CD4-positive, alpha-beta memory T cell (primary cell): ENCODE data around the gene MX2. TPM values are rescaled to one million over a fixed set of nuclear protein-coding genes. Genes with fewer than 3 reads are reported as not detected.

Experiments used
- CTCF ChIA-PET: fragments of 350-600 bp; sonication (Branson Sonifier 250); formaldehyde crosslinking; loops from one replicate; lab custom pipeline; 2021; ENCODE audit warnings: inconsistent platforms; ENCODE audit not compliant: partially characterized antibody; lab: Charles Lee
- POLR2A ChIA-PET: fragments of 350-600 bp; sonication (Branson Sonifier 250); formaldehyde crosslinking; loops from one replicate; lab custom pipeline; 2021; ENCODE audit not compliant: partially characterized antibody; lab: Charles Lee
- DNase-seq, 5 donors: peaks; one replicate each; pipeline versions ENCODE4 v3.0.0 to v3.0.0-alpha.2; 2020 to 2022; ENCODE audit warnings: mixed read lengths in 1 of 5
- H3K27ac ChIP-seq: one replicate; pipeline ENCODE4 v1.7.0; 2013; ENCODE audit warnings: low read depth, low read length
- H3K27me3 ChIP-seq: 2 replicates; pipeline ENCODE4 v1.7.0; 2013; ENCODE audit warnings: mild to moderate bottlenecking, low read length, moderate library complexity; ENCODE audit not compliant: insufficient read depth
- H3K36me3 ChIP-seq: 2 replicates; pipeline ENCODE4 v1.7.0; 2013; ENCODE audit warnings: mild to moderate bottlenecking, low read length, moderate library complexity; ENCODE audit not compliant: insufficient read depth
- H3K4me1 ChIP-seq: 2 replicates; pipeline ENCODE4 v1.7.0; 2013; ENCODE audit warnings: mild to moderate bottlenecking, low read length, moderate library complexity; ENCODE audit not compliant: insufficient read depth
- H3K4me3 ChIP-seq, 2 donors: one replicate each; pipeline ENCODE4 v1.7.0; 2013; ENCODE audit warnings: low read length in 2 of 2, mild to moderate bottlenecking in 1 of 2
- H3K9me3 ChIP-seq, 2 donors: one replicate each; pipeline ENCODE4 v1.7.0; 2013; ENCODE audit warnings: low read length in 2 of 2, control low read depth in 1 of 2; ENCODE audit not compliant: control insufficient read depth in 1 of 2
- H3K27ac Mint-ChIP-seq, 7 donors: one replicate each; pipeline ENCODE4 v1.8.0; 2020 to 2021; ENCODE audit warnings: mixed read lengths in 7 of 7, mild to moderate bottlenecking in 6 of 7, inconsistent platforms in 3 of 7, moderate library complexity in 3 of 7
- H3K27me3 Mint-ChIP-seq, 2 donors: one replicate each; pipeline ENCODE4 v1.8.0; 2020 to 2021; ENCODE audit warnings: mixed read lengths in 2 of 2
- H3K36me3 Mint-ChIP-seq, 2 donors: one replicate each; pipeline ENCODE4 v1.8.0; 2020 to 2021; ENCODE audit warnings: mixed read lengths in 2 of 2, inconsistent platforms in 1 of 2, mild to moderate bottlenecking in 1 of 2
- H3K4me1 Mint-ChIP-seq, 4 donors: one replicate each; pipeline ENCODE4 v1.8.0; 2020 to 2021; ENCODE audit warnings: mixed read lengths in 4 of 4, mild to moderate bottlenecking in 1 of 4
- H3K4me3 Mint-ChIP-seq, 8 donors: one replicate each; pipeline ENCODE4 v1.8.0; 2020 to 2021; ENCODE audit warnings: mixed read lengths in 8 of 8, mild to moderate bottlenecking in 7 of 8, moderate library complexity in 6 of 8, inconsistent platforms in 3 of 8
- H3K9me3 Mint-ChIP-seq, 8 donors: one replicate each; pipeline ENCODE4 v1.8.0; 2020 to 2021; ENCODE audit warnings: mixed read lengths in 8 of 8, mild to moderate bottlenecking in 5 of 8, inconsistent platforms in 3 of 8, moderate library complexity in 1 of 8
- intact Hi-C: fragments of 100-400 bp; cut with micrococcal nuclease; formaldehyde crosslinking; loops from one replicate; pipeline ENCODE4 v1.15.1; 2023
- polyA plus RNA-seq, 2 donors: library from polyadenylated mRNA; unstranded; fragments of 300-500 nt; fragmentation: Illumina TruSeq; gene quantifications; one replicate each; pipeline ENCODE4 v1.2.3, GENCODE V29; 2021
- total RNA-seq, 2 experiments: library from RNA; stranded (reverse); gene quantifications; one replicate each; pipeline ENCODE4 v1.2.3, GENCODE V29; 2021

The MX2 gene
- total and polyA plus RNA-seq, 4 experiments from 2014 or later: 29.6 to 107 (median 72.8) TPM

- ChIA-PET CTCF (interaction anchor here (0.9 to 3.3 kb wide), 6 partner anchors 8 to 143 kb away, joined by 3 to 24 read pairs (median 6); no protein-coding TSS in a partner anchor), POLR2A (interaction anchor here (0.6 to 5.2 kb wide), 9 partner anchors 8 to 64 kb away, joined by 3 to 58 read pairs (median 4); partner anchors contain the start of gene MX2)
- Mint-ChIP-seq H3K27ac (peak within 1 kb of the TSS; percentile 93 to 98 (median 96)), H3K9me3 (no peaks in the 10 kb centered on the region), H3K4me1 (peaks cover 27 to 69% (median 47%) of the 10 kb centered on the region in 4 donors), H3K27me3 (no peaks in the 10 kb centered on the region), H3K4me3 (peak within 1 kb of the TSS; percentile 95 to 99 (median 98)), H3K36me3 (peaks cover 18 to 29% of the 10 kb centered on the region in 2 donors)
- peak within 1 kb of the TSS; percentile 79 to 91 for H3K4me3 ChIP-seq
- peak; percentile 86 to 90 (median 88) for DNase-seq
- no peaks in the 10 kb centered on the region for H3K27me3 ChIP-seq
- peaks cover 22% of the 10 kb centered on the region for H3K4me1 ChIP-seq
- intact Hi-C loops: loop anchor here (1.0 kb wide), 1 partner anchor 64 kb away; the partner anchor contains the start of gene MX2
- H3K27ac ChIP-seq: peak within 1 kb of the TSS; percentile 88
- no peaks in the 10 kb centered on the region for H3K9me3 ChIP-seq
- peaks cover 3% of the 10 kb centered on the region for H3K36me3 ChIP-seq
These were observed 64.3 kb downstream of the MX2 start, which contains the start of gene MX1 for GRCh38 chr21:41425954-41426675. MX1 (plus strand) TSS chr21:41426239; CDS start chr21:41432071, 5,832 bp downstream.

GRCh38 chr21:41426676-41427404 is 65.0 kb downstream of the MX2 start:
- ChIA-PET POLR2A (interaction anchor here (1.1 to 5.2 kb wide), 5 partner anchors 23 to 65 kb away, joined by 3 to 58 read pairs (median 4); partner anchors contain the start of gene MX2), CTCF (interaction anchor here (0.9 to 3.0 kb wide), 2 partner anchors 9 to 57 kb away, joined by 3 to 8 read pairs; no protein-coding TSS in a partner anchor)
- peak overlapping the region; percentile 89 to 98 (median 96) for H3K27ac Mint-ChIP-seq
- Histone ChIP-seq H3K36me3 (peaks cover 3% of the 10 kb centered on the region), H3K4me3 (peak overlapping the region; percentile 79 to 91), H3K27me3 (no peaks in the 10 kb centered on the region), H3K4me1 (peaks cover 22% of the 10 kb centered on the region), H3K9me3 (no peaks in the 10 kb centered on the region), H3K27ac (peak overlapping the region; percentile 88)
- peaks cover 27 to 66% (median 47%) of the 10 kb centered on the region in 4 donors for H3K4me1 Mint-ChIP-seq
- peak overlapping the region; percentile 95 to 99 (median 98) for H3K4me3 Mint-ChIP-seq
- DNase-seq: peak in 1 of 5 donors; percentile 45
- H3K27me3 Mint-ChIP-seq: no peaks in the 10 kb centered on the region
- no peaks in the 10 kb centered on the region for H3K9me3 Mint-ChIP-seq
- peaks cover 26 to 35% of the 10 kb centered on the region in 2 donors for H3K36me3 Mint-ChIP-seq
- intact Hi-C loops: loop anchor here (1.0 kb wide), 1 partner anchor 65 kb away; the partner anchor contains the start of gene MX2

GRCh38 chr21:41427556-41427955 is 65.7 kb downstream of the MX2 start:
- no peak for DNase-seq
- H3K27me3 ChIP-seq: no peaks in the 10 kb centered on the region
- H3K27ac ChIP-seq: no peak overlapping the region
- CTCF ChIA-PET: interaction anchor here (3.0 kb wide), 1 partner anchor 58 kb away, joined by 8 read pairs; no protein-coding TSS in a partner anchor
- no peaks in the 10 kb centered on the region for H3K9me3 Mint-ChIP-seq
- no peak overlapping the region for H3K4me3 ChIP-seq
- H3K9me3 ChIP-seq: no peaks in the 10 kb centered on the region
- peak overlapping the region; percentile 95 to 99 (median 98) for H3K4me3 Mint-ChIP-seq
- H3K27me3 Mint-ChIP-seq: no peaks in the 10 kb centered on the region
- H3K4me1 ChIP-seq: peaks cover 22% of the 10 kb centered on the region
- H3K36me3 Mint-ChIP-seq: peaks cover 33 to 42% of the 10 kb centered on the region in 2 donors
- intact Hi-C loops: no loop called here
- H3K27ac Mint-ChIP-seq: peak overlapping the region; percentile 73 to 98 (median 91)
- H3K36me3 ChIP-seq: peaks cover 10% of the 10 kb centered on the region
- POLR2A ChIA-PET: interaction anchor here (1.1 to 5.2 kb wide), 5 partner anchors 22 to 66 kb away, joined by 3 to 58 read pairs (median 4); partner anchors contain the start of gene MX2
- peaks cover 27 to 62% (median 47%) of the 10 kb centered on the region in 4 donors for H3K4me1 Mint-ChIP-seq

DNA sequence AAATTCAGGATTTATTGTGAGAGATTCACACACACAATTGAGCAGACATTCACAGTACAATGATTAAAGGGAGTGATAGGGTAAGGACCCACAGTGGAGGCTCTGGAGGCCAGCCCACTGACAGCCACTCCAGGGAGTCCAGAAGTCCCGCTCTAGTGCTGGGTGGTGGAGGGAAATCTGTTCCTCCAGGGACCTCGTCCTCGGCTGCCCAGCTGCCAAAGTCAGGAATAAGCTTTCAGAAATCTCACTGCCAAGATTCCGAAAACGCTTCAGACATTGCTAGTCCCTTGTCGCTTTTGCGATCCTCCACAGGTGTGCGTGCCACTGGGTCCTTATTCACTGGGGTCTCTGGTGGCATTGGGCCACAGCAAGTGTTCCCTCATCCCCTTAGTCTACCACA is 66.5 kb downstream of the MX2 start:
- Histone ChIP-seq H3K4me3 (no peak overlapping the region), H3K27me3 (no peaks in the 10 kb centered on the region), H3K9me3 (no peaks in the 10 kb centered on the region), H3K36me3 (peaks cover 17% of the 10 kb centered on the region), H3K27ac (no peak overlapping the region), H3K4me1 (peaks cover 21% of the 10 kb centered on the region)
- peaks cover 0 to under 1% (median 0%) of the 10 kb centered on the region in 8 donors for H3K9me3 Mint-ChIP-seq
- H3K36me3 Mint-ChIP-seq: peaks cover 40 to 49% of the 10 kb centered on the region in 2 donors
- ChIA-PET POLR2A (interaction anchor here (4.3 to 5.2 kb wide), 2 partner anchors 59 to 66 kb away, joined by 56 to 58 read pairs; partner anchors contain the start of gene MX2), CTCF (interaction anchor here (3.0 kb wide), 1 partner anchor 59 kb away, joined by 8 read pairs; no protein-coding TSS in a partner anchor)
- H3K4me1 Mint-ChIP-seq: peaks cover 24 to 63% (median 47%) of the 10 kb centered on the region in 4 donors
- H3K27me3 Mint-ChIP-seq: no peaks in the 10 kb centered on the region
- intact Hi-C loops: no loop called here
- peak overlapping the region; percentile 65 to 96 (median 78) for H3K27ac Mint-ChIP-seq
- no peak for DNase-seq
- peak overlapping the region; percentile 54 to 98 (median 70) for H3K4me3 Mint-ChIP-seq

GRCh38 chr21:41428847-41429246 is 67.0 kb downstream of the MX2 start:
- Histone ChIP-seq H3K36me3 (peaks cover 22% of the 10 kb centered on the region), H3K4me3 (no peak overlapping the region), H3K27me3 (no peaks in the 10 kb centered on the region), H3K9me3 (no peaks in the 10 kb centered on the region), H3K27ac (no peak overlapping the region), H3K4me1 (peaks cover 16% of the 10 kb centered on the region)
- ChIA-PET POLR2A (no interaction called here), CTCF (interaction anchor here (3.0 kb wide), 1 partner anchor 59 kb away, joined by 8 read pairs; no protein-coding TSS in a partner anchor)
- H3K4me3 Mint-ChIP-seq: peak overlapping the region in 1 of 8 donors; percentile 67
- H3K9me3 Mint-ChIP-seq: peaks cover 0 to 3% (median 0%) of the 10 kb centered on the region in 8 donors
- H3K27me3 Mint-ChIP-seq: no peaks in the 10 kb centered on the region
- no peak for DNase-seq
- H3K4me1 Mint-ChIP-seq: peaks cover 20 to 60% (median 44%) of the 10 kb centered on the region in 4 donors
- peaks cover 46 to 54% of the 10 kb centered on the region in 2 donors for H3K36me3 Mint-ChIP-seq
- intact Hi-C loops: no loop called here
- peak overlapping the region in 2 of 7 donors; percentile 63 to 96 for H3K27ac Mint-ChIP-seq

DNA sequence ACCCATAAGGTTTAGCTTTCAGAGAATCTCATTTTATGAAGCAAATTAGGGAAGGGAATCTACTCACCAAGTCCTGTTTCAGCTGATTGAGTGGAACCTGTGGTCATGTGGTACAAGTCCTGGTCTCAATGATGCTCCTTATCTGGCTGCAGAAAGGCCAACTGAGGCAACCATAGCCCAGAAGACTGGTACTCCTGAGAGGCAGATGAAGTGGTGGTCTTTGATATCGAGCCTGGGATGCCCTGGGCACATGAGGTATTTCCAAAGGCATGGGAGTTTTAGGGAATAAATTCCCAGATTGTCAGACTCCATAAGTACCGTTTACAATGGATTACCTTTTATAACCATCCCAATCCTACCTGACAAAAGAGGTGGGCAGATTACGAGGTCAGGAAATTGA is 67.5 kb downstream of the MX2 start:
- Mint-ChIP-seq H3K27ac (no peak overlapping the region), H3K36me3 (peaks cover 50 to 57% of the 10 kb centered on the region in 2 donors), H3K27me3 (no peaks in the 10 kb centered on the region), H3K9me3 (peaks cover 0 to 5% (median under 1%) of the 10 kb centered on the region in 8 donors), H3K4me3 (no peak overlapping the region), H3K4me1 (peaks cover 20 to 57% (median 44%) of the 10 kb centered on the region in 4 donors)
- Histone ChIP-seq H3K4me1 (peaks cover 15% of the 10 kb centered on the region), H3K36me3 (peaks cover 27% of the 10 kb centered on the region), H3K27me3 (no peaks in the 10 kb centered on the region), H3K4me3 (no peak overlapping the region), H3K9me3 (no peaks in the 10 kb centered on the region), H3K27ac (no peak overlapping the region)
- POLR2A ChIA-PET: no interaction called here
- intact Hi-C loops: no loop called here
- DNase-seq: no peak
- CTCF ChIA-PET: interaction anchor here (3.0 kb wide), 1 partner anchor 60 kb away, joined by 8 read pairs; no protein-coding TSS in a partner anchor
